ENCODE measurements around the gene SLAIN2. TPM values are rescaled to one million over a fixed set of nuclear protein-coding genes. Genes with fewer than 3 reads are reported as not detected.

Gene SLAIN2
- total and polyA plus RNA-seq, 2 of the 4 experiments (the other 2 are of a cell fraction), result 23.3 to 53.0 TPM

DNA sequence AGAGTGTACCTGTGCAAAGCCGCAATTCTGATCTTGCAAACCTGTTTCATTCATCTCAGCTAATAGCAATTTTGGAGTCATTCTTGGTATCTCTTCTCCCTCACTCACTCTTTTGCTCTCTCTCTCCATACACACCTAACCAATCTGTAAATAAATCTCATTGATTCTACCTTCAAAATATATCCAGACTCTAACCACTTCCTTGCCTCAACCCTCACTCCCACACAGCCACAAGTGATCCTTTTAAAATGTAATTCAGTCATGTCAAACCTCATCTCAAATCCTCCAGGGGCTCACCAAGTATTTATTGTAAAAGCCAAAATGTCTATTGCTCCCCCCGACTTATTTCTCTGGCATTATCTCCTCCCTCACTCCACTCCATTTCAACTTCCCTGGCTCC is 90.1 kb downstream of the SLAIN2 start:
- dilution Hi-C loops (cut with HindIII; ENCODE audit: low sequenced_read_pairs, unreplicated experiment) (no loop called here), in situ Hi-C loops (cut with MboI; ENCODE audit: low sequenced_read_pairs) (no loop called here), intact Hi-C loops (cut with micrococcal nuclease) (no loop called here)
- BruUV-seq (replicated peaks), result no TSS peak
- H4K8ac ChIP-seq (ENCODE audit: low read depth in 2 of 2, low read length in 2 of 2), result no peak overlapping the region
- H3K4me1 ChIP-seq (ENCODE audit: control insufficient read depth, insufficient read depth, low read length), result peaks cover 1% of the 10 kb centered on the region; the same call in 1 of the 2 replicates
- H2AFZ ChIP-seq (replicated peaks; ENCODE audit: low read length, poor library complexity), result no peak overlapping the region
- no peaks in the 10 kb centered on the region for H3K27me3 ChIP-seq (ENCODE audit: control insufficient read depth, insufficient read depth, low read length)
- no peak overlapping the region for H4K91ac ChIP-seq (ENCODE audit: insufficient read depth, low read depth, low read length)
- no peak for ATAC-seq (ENCODE audit: low read depth)
- no peak overlapping the region for H3K56ac ChIP-seq (ENCODE audit: extremely low read depth, insufficient read depth, low read length)
- H3K4me3 ChIP-seq (ENCODE audit: insufficient read depth, low read depth, low read length), result no peak overlapping the region
- no peak overlapping the region for H3K4me2 ChIP-seq (ENCODE audit: low read depth, low read length)
- H2BK120ac ChIP-seq (ENCODE audit: low read depth, low read length), result no peak overlapping the region
- no peaks in the 10 kb centered on the region; a peak in 1 of 4 replicates for H3K79me1 ChIP-seq (ENCODE audit: low read depth in 1 of 2, low read length in 2 of 2)
- H3K14ac ChIP-seq (replicated peaks; ENCODE audit: low read depth, low read length), result no peak overlapping the region
- TF ChIP-seq, protein P1, sequence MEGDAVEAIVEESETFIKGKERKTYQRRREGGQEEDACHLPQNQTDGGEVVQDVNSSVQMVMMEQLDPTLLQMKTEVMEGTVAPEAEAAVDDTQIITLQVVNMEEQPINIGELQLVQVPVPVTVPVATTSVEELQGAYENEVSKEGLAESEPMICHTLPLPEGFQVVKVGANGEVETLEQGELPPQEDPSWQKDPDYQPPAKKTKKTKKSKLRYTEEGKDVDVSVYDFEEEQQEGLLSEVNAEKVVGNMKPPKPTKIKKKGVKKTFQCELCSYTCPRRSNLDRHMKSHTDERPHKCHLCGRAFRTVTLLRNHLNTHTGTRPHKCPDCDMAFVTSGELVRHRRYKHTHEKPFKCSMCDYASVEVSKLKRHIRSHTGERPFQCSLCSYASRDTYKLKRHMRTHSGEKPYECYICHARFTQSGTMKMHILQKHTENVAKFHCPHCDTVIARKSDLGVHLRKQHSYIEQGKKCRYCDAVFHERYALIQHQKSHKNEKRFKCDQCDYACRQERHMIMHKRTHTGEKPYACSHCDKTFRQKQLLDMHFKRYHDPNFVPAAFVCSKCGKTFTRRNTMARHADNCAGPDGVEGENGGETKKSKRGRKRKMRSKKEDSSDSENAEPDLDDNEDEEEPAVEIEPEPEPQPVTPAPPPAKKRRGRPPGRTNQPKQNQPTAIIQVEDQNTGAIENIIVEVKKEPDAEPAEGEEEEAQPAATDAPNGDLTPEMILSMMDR (conservative IDR thresholded peaks at IDR 0.05; ENCODE audit: low read depth, low read length), result no peak
- TF ChIP-seq CEBPB (IDR thresholded peaks at IDR 0.05; ENCODE audit: low read depth, low read length) (no peak), MAZ (IDR thresholded peaks at IDR 0.05; ENCODE audit: borderline replicate concordance, low read depth, low read length) (no peak), NFE2L2 (IDR thresholded peaks at IDR 0.05; ENCODE audit: low read depth, low read length) (no peak)
- TF ChIP-seq, protein P2, sequence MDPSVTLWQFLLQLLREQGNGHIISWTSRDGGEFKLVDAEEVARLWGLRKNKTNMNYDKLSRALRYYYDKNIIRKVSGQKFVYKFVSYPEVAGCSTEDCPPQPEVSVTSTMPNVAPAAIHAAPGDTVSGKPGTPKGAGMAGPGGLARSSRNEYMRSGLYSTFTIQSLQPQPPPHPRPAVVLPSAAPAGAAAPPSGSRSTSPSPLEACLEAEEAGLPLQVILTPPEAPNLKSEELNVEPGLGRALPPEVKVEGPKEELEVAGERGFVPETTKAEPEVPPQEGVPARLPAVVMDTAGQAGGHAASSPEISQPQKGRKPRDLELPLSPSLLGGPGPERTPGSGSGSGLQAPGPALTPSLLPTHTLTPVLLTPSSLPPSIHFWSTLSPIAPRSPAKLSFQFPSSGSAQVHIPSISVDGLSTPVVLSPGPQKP (IDR thresholded peaks at IDR 0.05; ENCODE audit: borderline replicate concordance, low read depth, low read length), result no peak
- H2AK5ac ChIP-seq (ENCODE audit: low read depth, low read length), result no peak overlapping the region
- no peaks in the 10 kb centered on the region for H3K36me3 ChIP-seq (ENCODE audit: control insufficient read depth, insufficient read depth, low read length)
- no peak overlapping the region for H2BK20ac ChIP-seq (ENCODE audit: low read depth, low read length)
- H3K9me1 ChIP-seq (ENCODE audit: insufficient read depth, low read length), result peaks cover 3% of the 10 kb centered on the region; the same call in 1 of the 2 replicates
- H3K9ac ChIP-seq (ENCODE audit: low read depth, low read length), result no peak overlapping the region
- WGBS, 2 experiments (ENCODE audit: extremely low coverage in 2 of 2, insufficient read length in 1 of 2), result 100% methylated on average over 2 of the region's 2 CpGs; no CpG with 5 or more reads in 1 of the 2 experiments
- H2BK5ac ChIP-seq (ENCODE audit: low read depth, low read length, poor library complexity, severe bottlenecking), result no peak overlapping the region
- H3K9me3 ChIP-seq (ENCODE audit: control insufficient read depth, insufficient read depth, low read length), result no peaks in the 10 kb centered on the region
- no peak overlapping the region for H3K4ac ChIP-seq (ENCODE audit: low read depth, low read length)
- H3K23ac ChIP-seq (ENCODE audit: low read depth, low read length), result no peak overlapping the region
- ChIA-PET POLR2A (ENCODE audit: unreplicated experiment) (no interaction called here), CTCF (interaction anchor here (0.6 kb wide), 1 partner anchor 19 kb away, joined by 3 read pairs; no protein-coding TSS in a partner anchor)
- no peak overlapping the region for H2BK15ac ChIP-seq (ENCODE audit: low read depth, low read length)
- H3K27ac ChIP-seq (ENCODE audit: insufficient read depth, low read length), result no peak overlapping the region
- no peak overlapping the region for H2AK9ac ChIP-seq (replicated peaks; ENCODE audit: low read depth, low read length, poor library complexity)
- no peak overlapping the region for H3K18ac ChIP-seq (ENCODE audit: low read depth, low read length)
- H4K20me1 ChIP-seq (ENCODE audit: insufficient read depth, low read length), result no peaks in the 10 kb centered on the region
- no peak overlapping the region for H4K5ac ChIP-seq (ENCODE audit: low read depth, low read length)
- no peak for DNase-seq
